Mammary epithelial cell (primary cell): ENCODE measurements around the gene KCTD20.

ENCODE experiments used
- EZH2 ChIP-seq: IDR thresholded peaks from 2 replicates; pipeline ENCODE4 v1.6.1; 2012; ENCODE audit warnings: low read length, inconsistent platforms, borderline replicate concordance
- TF ChIP-seq, protein P1 (sequence below), 2 donors: IDR thresholded peaks in 1 of 2; conservative IDR thresholded peaks in 1 of 2; 2 replicates each; pipeline ENCODE4 v1.5.1; 2011 to 2012; ENCODE audit warnings: inconsistent platforms in 2 of 2, low read length in 2 of 2, mild to moderate bottlenecking in 2 of 2, control low read depth in 1 of 2, low read depth in 1 of 2; ENCODE audit not compliant: insufficient read depth in 1 of 2; ENCODE audit errors: extremely low read depth in 1 of 2

- TF ChIP-seq, protein P1, sequence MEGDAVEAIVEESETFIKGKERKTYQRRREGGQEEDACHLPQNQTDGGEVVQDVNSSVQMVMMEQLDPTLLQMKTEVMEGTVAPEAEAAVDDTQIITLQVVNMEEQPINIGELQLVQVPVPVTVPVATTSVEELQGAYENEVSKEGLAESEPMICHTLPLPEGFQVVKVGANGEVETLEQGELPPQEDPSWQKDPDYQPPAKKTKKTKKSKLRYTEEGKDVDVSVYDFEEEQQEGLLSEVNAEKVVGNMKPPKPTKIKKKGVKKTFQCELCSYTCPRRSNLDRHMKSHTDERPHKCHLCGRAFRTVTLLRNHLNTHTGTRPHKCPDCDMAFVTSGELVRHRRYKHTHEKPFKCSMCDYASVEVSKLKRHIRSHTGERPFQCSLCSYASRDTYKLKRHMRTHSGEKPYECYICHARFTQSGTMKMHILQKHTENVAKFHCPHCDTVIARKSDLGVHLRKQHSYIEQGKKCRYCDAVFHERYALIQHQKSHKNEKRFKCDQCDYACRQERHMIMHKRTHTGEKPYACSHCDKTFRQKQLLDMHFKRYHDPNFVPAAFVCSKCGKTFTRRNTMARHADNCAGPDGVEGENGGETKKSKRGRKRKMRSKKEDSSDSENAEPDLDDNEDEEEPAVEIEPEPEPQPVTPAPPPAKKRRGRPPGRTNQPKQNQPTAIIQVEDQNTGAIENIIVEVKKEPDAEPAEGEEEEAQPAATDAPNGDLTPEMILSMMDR (conservative IDR thresholded peaks at IDR 0.05 in 1 of 2, IDR thresholded peaks at IDR 0.05 in 1 of 2; ENCODE audit: extremely low read depth in 1 of 2, insufficient read depth in 1 of 2, low read depth in 1 of 2, low read length in 2 of 2): no peak
- TF ChIP-seq EZH2: no peak
Measured at GRCh38 chr6:36492621-36493020, 49.8 kb downstream of the KCTD20 start.
